Body of pancreas (tissue), 4 donors: Measurements from ENCODE around the gene RSPH6A.

Source experiments
- POLR2A ChIP-seq, 3 donors: fragments of 450-650 bp; IDR thresholded peaks; one replicate each; pipeline ENCODE4 v1.6.1; 2016; ENCODE audit warnings: antibody characterized with exemption in 3 of 3, mild to moderate bottlenecking in 2 of 3
- TF ChIP-seq, protein P1 (sequence below), 7 experiments: fragments of 450-650 bp in 4 of 7; fragments of 200-600 bp in 3 of 7; sonication (generic) in 3 of 7; IDR thresholded peaks; one replicate each; pipeline ENCODE4 v1.5.1; 2016 to 2019; ENCODE audit warnings: antibody characterized with exemption in 7 of 7

DNA sequence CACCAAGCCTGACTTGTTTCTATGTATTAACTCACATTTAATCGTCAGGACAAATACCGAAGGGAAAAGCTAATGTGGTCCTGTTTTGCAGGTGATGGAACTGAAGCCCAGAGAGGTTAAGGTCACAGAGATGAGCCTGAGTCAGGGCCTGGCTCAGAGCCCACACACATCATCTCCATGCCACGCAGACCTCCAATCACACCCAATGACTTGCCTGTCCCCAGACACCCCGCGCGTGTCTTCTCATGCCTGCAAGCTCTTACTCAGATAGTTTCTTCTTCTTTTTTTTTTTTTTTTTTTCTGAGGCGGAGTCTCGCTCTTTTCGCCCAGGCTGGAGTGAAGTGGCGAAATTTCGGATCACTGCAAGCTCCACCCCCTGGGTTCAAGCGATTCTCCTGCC is 62.5 kb downstream of the RSPH6A start:
- TF ChIP-seq POLR2A (IDR thresholded peaks at IDR 0.05): no peak
- TF ChIP-seq, protein P1, sequence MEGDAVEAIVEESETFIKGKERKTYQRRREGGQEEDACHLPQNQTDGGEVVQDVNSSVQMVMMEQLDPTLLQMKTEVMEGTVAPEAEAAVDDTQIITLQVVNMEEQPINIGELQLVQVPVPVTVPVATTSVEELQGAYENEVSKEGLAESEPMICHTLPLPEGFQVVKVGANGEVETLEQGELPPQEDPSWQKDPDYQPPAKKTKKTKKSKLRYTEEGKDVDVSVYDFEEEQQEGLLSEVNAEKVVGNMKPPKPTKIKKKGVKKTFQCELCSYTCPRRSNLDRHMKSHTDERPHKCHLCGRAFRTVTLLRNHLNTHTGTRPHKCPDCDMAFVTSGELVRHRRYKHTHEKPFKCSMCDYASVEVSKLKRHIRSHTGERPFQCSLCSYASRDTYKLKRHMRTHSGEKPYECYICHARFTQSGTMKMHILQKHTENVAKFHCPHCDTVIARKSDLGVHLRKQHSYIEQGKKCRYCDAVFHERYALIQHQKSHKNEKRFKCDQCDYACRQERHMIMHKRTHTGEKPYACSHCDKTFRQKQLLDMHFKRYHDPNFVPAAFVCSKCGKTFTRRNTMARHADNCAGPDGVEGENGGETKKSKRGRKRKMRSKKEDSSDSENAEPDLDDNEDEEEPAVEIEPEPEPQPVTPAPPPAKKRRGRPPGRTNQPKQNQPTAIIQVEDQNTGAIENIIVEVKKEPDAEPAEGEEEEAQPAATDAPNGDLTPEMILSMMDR (IDR thresholded peaks at IDR 0.05): no peak
